IMR-90 (cell line): ENCODE results near the gene IFIT3.

Experiments
- CEBPB ChIP-seq: IDR thresholded peaks from 2 replicates; pipeline ENCODE4 v1.6.1; 2012; ENCODE audit warnings: low read depth, low read length, improper control_type of control experiment
- CHD1 ChIP-seq: IDR thresholded peaks from 2 replicates; pipeline ENCODE4 v1.6.1; 2012; ENCODE audit warnings: low read depth, low read length, improper control_type of control experiment
- CTCF ChIP-seq: conservative IDR thresholded peaks from 2 replicates; pipeline ENCODE4 v1.5.1; 2012; ENCODE audit warnings: mild to moderate bottlenecking, low read depth, low read length, improper control_type of control experiment
- POLR2A ChIP-seq: IDR thresholded peaks from 2 replicates; pipeline ENCODE4 v1.6.1; 2012; ENCODE audit warnings: mild to moderate bottlenecking, low read depth, low read length
- RAD21 ChIP-seq: IDR thresholded peaks from 2 replicates; pipeline ENCODE4 v1.6.1; 2012; ENCODE audit warnings: low read length, improper control_type of control experiment
- RFX5 ChIP-seq: IDR thresholded peaks from 2 replicates; pipeline ENCODE4 v1.8.0; 2012; ENCODE audit warnings: low read depth, mild to moderate bottlenecking, low read length, moderate library complexity
- USF2 ChIP-seq: fragments of 150-350 bp; IDR thresholded peaks from 2 replicates; pipeline ENCODE4 v1.6.1; 2017; ENCODE audit warnings: mild to moderate bottlenecking, antibody characterized with exemption, low read length, low read depth

DNA sequence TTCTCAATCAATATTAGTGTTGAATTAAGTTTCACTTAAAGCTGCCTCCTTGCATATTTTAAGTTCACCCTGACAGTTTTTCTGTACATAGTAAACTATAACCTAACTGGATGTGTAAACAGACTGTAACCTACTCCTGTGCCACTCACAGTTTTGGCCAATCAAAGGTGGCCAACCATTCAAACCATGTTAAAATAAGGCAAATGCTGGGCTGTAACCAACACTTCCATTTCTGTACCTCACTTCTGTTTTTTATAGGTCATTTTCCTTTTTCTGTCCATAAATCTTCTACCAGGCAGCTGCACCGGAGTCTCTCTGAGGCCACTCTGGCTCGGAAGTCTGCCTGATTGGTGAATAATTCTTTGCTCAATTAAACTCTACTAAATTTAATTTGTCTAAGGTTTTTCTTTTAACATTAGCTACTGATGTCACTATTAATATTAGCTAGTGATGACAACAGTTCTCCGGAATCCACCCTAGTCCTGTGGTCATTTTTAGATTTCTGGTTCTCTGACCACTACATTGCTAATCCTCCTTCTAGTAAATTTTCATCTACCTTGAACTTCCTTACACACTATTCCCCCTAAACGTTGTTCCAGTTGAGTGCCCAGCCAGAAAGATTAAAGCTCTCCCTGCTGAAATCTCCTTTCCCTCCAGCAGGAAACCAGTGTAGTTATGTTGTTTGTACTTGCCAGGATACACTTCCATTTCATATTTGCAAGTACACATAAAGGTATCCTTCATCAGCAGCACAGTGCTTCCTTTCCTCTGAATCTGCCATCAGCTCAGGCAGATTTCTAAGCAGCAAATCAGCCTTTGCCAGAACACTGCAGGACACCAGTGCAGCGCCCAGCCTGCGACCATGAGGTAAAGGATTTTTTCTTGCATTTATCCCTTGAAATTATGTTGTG, 44.5 kb upstream of the IFIT3 start:
- TF ChIP-seq RAD21 = no peak
- TF ChIP-seq CTCF = no peak
- no peak for TF ChIP-seq CHD1
- no peak for TF ChIP-seq POLR2A
- no peak for TF ChIP-seq CEBPB
- no peak for TF ChIP-seq USF2
- TF ChIP-seq RFX5 = no peak
